AG04450 (cell line): ENCODE measurements around the gene KLF1. TPM values are rescaled to one million over a fixed set of nuclear protein-coding genes. Genes with fewer than 3 reads are reported as not detected.
A peak's percentile ranks its signal among the peaks of the same experiment; 100 is the strongest.

ENCODE experiments used
- CTCF ChIA-PET: fragments of 300-600, 350-600 bp; formaldehyde crosslinking; extraction: SDS; loops from one replicate; lab custom pipeline; 2022; ENCODE audit warnings: antibody characterized with exemption, inconsistent platforms; lab: Charles Lee
- POLR2A ChIA-PET: fragments of 350-600 bp; formaldehyde crosslinking; extraction: SDS; loops from one replicate; lab custom pipeline; 2021; ENCODE audit warnings: antibody characterized with exemption, inconsistent platforms; lab: Yijun Ruan, JAX
- DNase-seq: peaks from one replicate; pipeline ENCODE4 v3.0.0-alpha.2; 2011; ENCODE audit warnings: low read depth, low spot score
- H3K27ac ChIP-seq: one replicate; pipeline ENCODE4 v1.5.1; 2012; ENCODE audit warnings: low read depth, low read length, control low read depth
- H3K27me3 ChIP-seq: one replicate; pipeline ENCODE4 v1.6.0; 2012; ENCODE audit warnings: low read length; ENCODE audit not compliant: control insufficient read depth, insufficient read depth
- H3K4me3 ChIP-seq: 2 replicates; pipeline ENCODE4 v1.5.1; 2011; ENCODE audit warnings: mild to moderate bottlenecking, low read depth, low read length, control low read depth
- H3K9me3 ChIP-seq: 2 replicates; pipeline ENCODE4 v1.5.1; 2012; ENCODE audit warnings: low read length; ENCODE audit not compliant: control insufficient read depth, insufficient read depth
- CTCF ChIP-seq: IDR thresholded peaks from 2 replicates; pipeline ENCODE4 v1.5.1; 2011; ENCODE audit warnings: low read depth, low read length, control low read depth, inconsistent platforms
- polyA plus RNA-seq: library from polyadenylated mRNA; depleted of rRNA; stranded (reverse); fragments of >200 nt; gene quantifications from 2 replicates; pipeline ENCODE4 v1.2.3, GENCODE V29; 2011

The KLF1 gene
- polyA plus RNA-seq, 1 experiment = not detected

- H3K9me3 ChIP-seq = peaks cover 24% of the 10 kb centered on the region
- no peak overlapping the region for H3K27ac ChIP-seq
- ChIA-PET POLR2A (interaction anchor here (0.6 to 0.9 kb wide), 3 partner anchors 8 to 200 kb away, joined by 3 to 4 read pairs (median 4); no protein-coding TSS in a partner anchor), CTCF (interaction anchor here (0.6 to 1.6 kb wide), 2 partner anchors 83 to 213 kb away, joined by 3 to 7 read pairs; no protein-coding TSS in a partner anchor)
- DNase-seq = no peak
- no peak for TF ChIP-seq CTCF
- peaks cover 33% of the 10 kb centered on the region for H3K27me3 ChIP-seq
- no peak overlapping the region for H3K4me3 ChIP-seq
Observed at GRCh38 chr19:12882589-12882988, 4.4 kb downstream of the KLF1 start.

GRCh38 chr19:12881172-12881808 lies 5.7 kb downstream of the KLF1 start, which contains the start of gene DNASE2:
TSS of gene DNASE2 (minus strand) at chr19:12881449. CDS start at chr19:12881375, 74 bp downstream.
- ChIA-PET CTCF (interaction anchor here (0.7 to 1.4 kb wide), 6 partner anchors 10 to 84 kb away, joined by 3 to 10 read pairs (median 4); partner anchors contain the start of gene GCDH), POLR2A (interaction anchor here (0.7 to 1.4 kb wide), 8 partner anchors 9 to 167 kb away, joined by 3 to 7 read pairs (median 4); partner anchors contain the start of genes FARSA, GCDH, JUNB and SYCE2)
- Histone ChIP-seq H3K4me3 (peak within 1 kb of the TSS; percentile 82), H3K27me3 (peaks cover 25% of the 10 kb centered on the region), H3K9me3 (peaks cover 24% of the 10 kb centered on the region), H3K27ac (peak within 1 kb of the TSS; percentile 73)
- DNase-seq = peak; percentile 76
- TF ChIP-seq CTCF = no peak

- H3K9me3 ChIP-seq = peaks cover 24% of the 10 kb centered on the region
- TF ChIP-seq CTCF = no peak
- H3K4me3 ChIP-seq = peak overlapping the region; percentile 82
- DNase-seq = no peak
- ChIA-PET POLR2A (interaction anchor here (0.9 to 1.4 kb wide), 4 partner anchors 51 to 89 kb away, joined by 3 to 4 read pairs (median 4); partner anchors contain the start of genes FARSA and JUNB), CTCF (interaction anchor here (0.8 to 1.4 kb wide), 4 partner anchors 10 to 114 kb away, joined by 3 to 8 read pairs (median 6); partner anchors contain the start of gene GCDH)
- H3K27me3 ChIP-seq = peaks cover 20% of the 10 kb centered on the region
- H3K27ac ChIP-seq = peak overlapping the region; percentile 73
Observed at GRCh38 chr19:12880551-12881171, 6.3 kb downstream of the KLF1 start.

GRCh38 chr19:12875086-12875485 lies 11.9 kb downstream of the KLF1 start:
- Histone ChIP-seq H3K9me3 (peaks cover 20% of the 10 kb centered on the region), H3K27ac (no peak overlapping the region), H3K4me3 (no peak overlapping the region), H3K27me3 (no peaks in the 10 kb centered on the region)
- TF ChIP-seq CTCF = no peak
- ChIA-PET POLR2A (no interaction called here), CTCF (interaction anchor here (1.0 kb wide), 1 partner anchor 110 kb away, joined by 3 read pairs; no protein-coding TSS in a partner anchor)
- no peak for DNase-seq
